Endodermal cell (in vitro differentiated cells): ENCODE results near the gene RAPGEF4. TPM values are rescaled to one million over a fixed set of nuclear protein-coding genes. Genes with fewer than 3 reads are reported as not detected.

Experiments
- DNase-seq: peaks from one replicate; pipeline ENCODE4 v3.0.0-alpha.2; 2017
- H3K27ac ChIP-seq: 2 replicates; pipeline ENCODE4 v1.5.1; 2013; ENCODE audit warnings: mild to moderate bottlenecking, low read depth, low read length, moderate library complexity
- H3K27me3 ChIP-seq: 2 replicates; pipeline ENCODE4 v1.6.1; 2013; ENCODE audit warnings: mild to moderate bottlenecking, low read length, moderate library complexity; ENCODE audit not compliant: insufficient read depth, control insufficient read depth, poor library complexity, severe bottlenecking
- H3K36me3 ChIP-seq: 2 replicates; pipeline ENCODE4 v1.7.0; 2013; ENCODE audit warnings: mild to moderate bottlenecking, low read length, moderate library complexity; ENCODE audit not compliant: control insufficient read depth, insufficient read depth
- H3K4me1 ChIP-seq: one replicate; pipeline ENCODE4 v1.7.0; 2013; ENCODE audit warnings: low read length; ENCODE audit not compliant: control insufficient read depth, insufficient read depth
- H3K4me3 ChIP-seq: 2 replicates; pipeline ENCODE4 v1.5.1; 2013; ENCODE audit warnings: mild to moderate bottlenecking, low read length, moderate library complexity
- H3K9ac ChIP-seq: 2 replicates; pipeline ENCODE4 v1.6.1; 2013; ENCODE audit warnings: mild to moderate bottlenecking, low read length, moderate library complexity; ENCODE audit not compliant: poor library complexity, severe bottlenecking; ENCODE audit errors: extremely low read depth
- H3K9me3 ChIP-seq: 2 replicates; pipeline ENCODE4 v1.6.1; 2013; ENCODE audit warnings: mild to moderate bottlenecking, low read length, moderate library complexity; ENCODE audit not compliant: control insufficient read depth
- H3K27ac Mint-ChIP-seq: 2 replicates; pipeline ENCODE4 v1.8.0; 2020; ENCODE audit warnings: mixed read lengths
- H3K27me3 Mint-ChIP-seq: 2 replicates; pipeline ENCODE4 v1.8.0; 2021; ENCODE audit warnings: mild to moderate bottlenecking, mixed read lengths; ENCODE audit not compliant: insufficient read depth
- H3K36me3 Mint-ChIP-seq: 2 replicates; pipeline ENCODE4 v1.8.0; 2020; ENCODE audit warnings: low read depth, mixed read lengths
- H3K4me1 Mint-ChIP-seq: 2 replicates; pipeline ENCODE4 v1.8.0; 2020; ENCODE audit warnings: mixed read lengths
- H3K4me3 Mint-ChIP-seq: 2 replicates; pipeline ENCODE4 v1.8.0; 2020; ENCODE audit warnings: mild to moderate bottlenecking, moderate library complexity, mixed read lengths
- H3K9me3 Mint-ChIP-seq: 2 replicates; pipeline ENCODE4 v1.8.0; 2020; ENCODE audit warnings: mild to moderate bottlenecking, mixed read lengths
- CTCF ChIP-seq: fragments of 200-600 bp; sonication (generic); conservative IDR thresholded peaks from 2 replicates; pipeline ENCODE4 v1.5.0; 2021; ENCODE audit warnings: antibody characterized with exemption, mild to moderate bottlenecking
- WGBS, 2 experiments: methylation state at CpG; one replicate each; pipeline versions ENCODE4 v1.1.5 to v1.1.7; 2013; ENCODE audit warnings: missing lambda C conversion rate in 2 of 2, mixed read lengths in 1 of 2; ENCODE audit not compliant: insufficient coverage in 1 of 2, insufficient read length in 1 of 2; 5-methylcytosine and 5-hydroxymethylcytosine counted together
- total RNA-seq, 2 donors: library from RNA; stranded (reverse); fragmentation: NEBNext Ultra II Directional in 1 of 2; extraction: Animal tissue kit (Norgen Biotek cat#: 25700) in 1 of 2; gene quantifications; 2 replicates in 1 of 2; 3 replicates in 1 of 2; pipeline ENCODE4 v1.2.1, GENCODE V29; 2021

RAPGEF4 gene
- total RNA-seq, 2 donors from 2014 or later: 0.77 to 0.88 TPM

- Histone ChIP-seq H3K36me3 (peaks cover 6% of the 10 kb centered on the region), H3K27ac (no peak overlapping the region), H3K4me3 (no peak overlapping the region), H3K9me3 (no peaks in the 10 kb centered on the region), H3K27me3 (no peaks in the 10 kb centered on the region), H3K9ac (no peak overlapping the region), H3K4me1 (no peaks in the 10 kb centered on the region)
- peaks cover 5% of the 10 kb centered on the region for H3K36me3 Mint-ChIP-seq
- no peak overlapping the region for H3K4me3 Mint-ChIP-seq
- DNase-seq: no peak
- WGBS, 2 experiments: 93% methylated on average over 2 of the region's 2 CpGs; no CpG with 5 or more reads in 1 of the 2 experiments
- no peaks in the 10 kb centered on the region for H3K9me3 Mint-ChIP-seq
- no peaks in the 10 kb centered on the region for H3K27me3 Mint-ChIP-seq
- H3K27ac Mint-ChIP-seq: no peak overlapping the region
- TF ChIP-seq CTCF: no peak
- peaks cover 11% of the 10 kb centered on the region for H3K4me1 Mint-ChIP-seq
Measured at GRCh38 chr2:173099804-173100203, 364.2 kb downstream of the RAPGEF4 start.

- Mint-ChIP-seq H3K4me1 (peaks cover 13% of the 10 kb centered on the region), H3K9me3 (no peaks in the 10 kb centered on the region), H3K27ac (no peak overlapping the region), H3K27me3 (no peaks in the 10 kb centered on the region), H3K36me3 (peaks cover 1% of the 10 kb centered on the region), H3K4me3 (no peak overlapping the region)
- no peak overlapping the region for H3K9ac ChIP-seq
- no peaks in the 10 kb centered on the region for H3K4me1 ChIP-seq
- no peaks in the 10 kb centered on the region for H3K27me3 ChIP-seq
- H3K4me3 ChIP-seq: no peak overlapping the region
- TF ChIP-seq CTCF: no peak
- H3K36me3 ChIP-seq: peaks cover 6% of the 10 kb centered on the region
- DNase-seq: no peak
- no peaks in the 10 kb centered on the region for H3K9me3 ChIP-seq
- no peak overlapping the region for H3K27ac ChIP-seq
- WGBS, 2 experiments: 92 to 94% methylated on average over 2 to 3 of the region's 3 CpGs
Measured at GRCh38 chr2:173101687-173102086, 366.0 kb downstream of the RAPGEF4 start.

Other genes with a start within 250 kb of the RAPGEF4 start
- gene PDK1, start 179.8 kb upstream of the RAPGEF4 start, total RNA-seq: 10 to 100 TPM; 24.7 to 27.3 TPM